DND-41 (cell line): ENCODE results near the gene AMFR.

ENCODE experiments used
- ATAC-seq: fragments of 200-7000 bp; cut with Tn5 transposase; 3 replicates; pipeline ENCODE4 v1.9.1; 2021; ENCODE audit warnings: low read depth; ENCODE audit not compliant: insufficient read depth
- DNase-seq: peaks from one replicate; pipeline ENCODE4 v3.0.0-alpha.2; 2020
- H2AFZ ChIP-seq: 2 replicates; pipeline ENCODE4 v1.6.0; 2012; ENCODE audit warnings: low read depth, low read length
- H3K27ac ChIP-seq: 2 replicates; pipeline ENCODE4 v1.5.1; 2012; ENCODE audit warnings: low read length, inconsistent platforms
- H3K27me3 ChIP-seq: fragments of 200-600 bp; sonication (generic); 2 replicates; pipeline ENCODE4 v1.6.0; 2012; ENCODE audit warnings: low read length, mild to moderate bottlenecking, inconsistent platforms; ENCODE audit not compliant: insufficient read depth, poor library complexity
- H3K36me3 ChIP-seq: 2 replicates; pipeline ENCODE4 v1.5.1; 2012; ENCODE audit warnings: low read length, inconsistent platforms; ENCODE audit not compliant: insufficient read depth
- H3K4me1 ChIP-seq: 2 replicates; pipeline ENCODE4 v1.5.1; 2012; ENCODE audit warnings: mild to moderate bottlenecking, low read length; ENCODE audit not compliant: insufficient read depth
- H3K4me2 ChIP-seq: 2 replicates; pipeline ENCODE4 v1.6.0; 2012; ENCODE audit warnings: mild to moderate bottlenecking, moderate library complexity, low read length, inconsistent platforms; ENCODE audit not compliant: insufficient read depth
- H3K4me3 ChIP-seq, 2 experiments: fragments of 200-600 bp in 1 of 2; shearing (Covaris generic) in 1 of 2; 2 replicates each; pipeline ENCODE4 v1.5.1; 2012 to 2016; ENCODE audit warnings: inconsistent platforms in 2 of 2, low read length in 2 of 2, mild to moderate bottlenecking in 2 of 2, low read depth in 1 of 2, moderate library complexity in 1 of 2
- H3K79me2 ChIP-seq: 2 replicates; pipeline ENCODE4 v1.6.0; 2012; ENCODE audit warnings: low read length, inconsistent platforms; ENCODE audit not compliant: insufficient read depth
- H3K9ac ChIP-seq: 2 replicates; pipeline ENCODE4 v1.6.0; 2012; ENCODE audit warnings: low read depth, mild to moderate bottlenecking, inconsistent platforms, low read length, moderate library complexity
- H3K9me3 ChIP-seq: 2 replicates; pipeline ENCODE4 v1.5.1; 2012; ENCODE audit warnings: low read length, moderate library complexity, mild to moderate bottlenecking, inconsistent platforms; ENCODE audit not compliant: insufficient read depth, severe bottlenecking
- H4K20me1 ChIP-seq: 2 replicates; pipeline ENCODE4 v1.6.0; 2012; ENCODE audit warnings: low read length; ENCODE audit not compliant: insufficient read depth
- CTCF ChIP-seq: IDR thresholded peaks from 2 replicates; pipeline ENCODE4 v1.5.1; 2012; ENCODE audit warnings: borderline replicate concordance, low read length, moderate library complexity, mild to moderate bottlenecking; ENCODE audit not compliant: poor library complexity, severe bottlenecking; ENCODE audit errors: extremely low read depth
- EZH2 ChIP-seq: IDR thresholded peaks from 3 replicates; pipeline ENCODE4 v1.6.1; 2012; ENCODE audit warnings: borderline replicate concordance, low read depth, mild to moderate bottlenecking, moderate library complexity, low read length, inconsistent platforms; ENCODE audit not compliant: severe bottlenecking

Gene AMFR

GRCh38 chr16:56411624-56412023, 13.7 kb downstream of the AMFR start:
- Histone ChIP-seq H3K36me3 (peaks cover 58% of the 10 kb centered on the region), H3K9me3 (no peaks in the 10 kb centered on the region), H3K79me2 (peaks cover 47% of the 10 kb centered on the region), H3K27me3 (no peaks in the 10 kb centered on the region), H3K4me3 (no peak overlapping the region), H3K4me2 (no peak overlapping the region), H4K20me1 (peaks cover 17% of the 10 kb centered on the region; the same call in 1 of the 2 replicates), H3K27ac (no peak overlapping the region), H3K4me1 (no peaks in the 10 kb centered on the region), H3K9ac (no peak overlapping the region), H2AFZ (no peak overlapping the region)
- ATAC-seq: no peak
- DNase-seq: no peak
- TF ChIP-seq CTCF: no peak
- no peak for TF ChIP-seq EZH2

GRCh38 chr16:56411123-56411522, 14.2 kb downstream of the AMFR start:
- Histone ChIP-seq H3K79me2 (peaks cover 42% of the 10 kb centered on the region), H3K4me3 (no peak overlapping the region), H3K27ac (no peak overlapping the region), H3K4me2 (no peak overlapping the region), H2AFZ (no peak overlapping the region), H4K20me1 (peaks cover 17% of the 10 kb centered on the region; the same call in 1 of the 2 replicates), H3K36me3 (peaks cover 58% of the 10 kb centered on the region), H3K4me1 (no peaks in the 10 kb centered on the region), H3K9me3 (no peaks in the 10 kb centered on the region), H3K27me3 (no peaks in the 10 kb centered on the region), H3K9ac (no peak overlapping the region)
- no peak for TF ChIP-seq CTCF
- no peak for TF ChIP-seq EZH2
- no peak for ATAC-seq
- no peak for DNase-seq

GRCh38 chr16:56409195-56409594, 16.1 kb downstream of the AMFR start:
- H3K27me3 ChIP-seq: no peaks in the 10 kb centered on the region
- H4K20me1 ChIP-seq: peaks cover 4% of the 10 kb centered on the region; the same call in 1 of the 2 replicates
- ATAC-seq (no peak), DNase-seq (no peak)
- H3K27ac ChIP-seq: no peak overlapping the region
- peaks cover 24% of the 10 kb centered on the region for H3K79me2 ChIP-seq
- H3K4me3 ChIP-seq: no peak overlapping the region
- H3K36me3 ChIP-seq: peaks cover 70% of the 10 kb centered on the region
- TF ChIP-seq CTCF: no peak
- TF ChIP-seq EZH2: no peak
- H3K9me3 ChIP-seq: no peaks in the 10 kb centered on the region
- H2AFZ ChIP-seq: no peak overlapping the region
- H3K4me1 ChIP-seq: no peaks in the 10 kb centered on the region
- no peak overlapping the region for H3K9ac ChIP-seq
- H3K4me2 ChIP-seq: no peak overlapping the region
